Choroid plexus epithelial cell (primary cell): ENCODE results near the gene SKAP2.

Experiments used
- DNase-seq: peaks from one replicate; pipeline ENCODE4 v3.0.0-alpha.2; 2010; ENCODE audit warnings: low read depth
- H3K4me3 ChIP-seq: 2 replicates; pipeline ENCODE4 v1.5.1; 2011; ENCODE audit warnings: low read depth, mild to moderate bottlenecking, control low read depth, low read length, moderate library complexity
- TF ChIP-seq, protein P1 (sequence below): conservative IDR thresholded peaks from 2 replicates; pipeline ENCODE4 v1.5.1; 2011; ENCODE audit warnings: low read depth, mild to moderate bottlenecking, control low read depth, inconsistent platforms, low read length, moderate library complexity

The SKAP2 gene

DNA sequence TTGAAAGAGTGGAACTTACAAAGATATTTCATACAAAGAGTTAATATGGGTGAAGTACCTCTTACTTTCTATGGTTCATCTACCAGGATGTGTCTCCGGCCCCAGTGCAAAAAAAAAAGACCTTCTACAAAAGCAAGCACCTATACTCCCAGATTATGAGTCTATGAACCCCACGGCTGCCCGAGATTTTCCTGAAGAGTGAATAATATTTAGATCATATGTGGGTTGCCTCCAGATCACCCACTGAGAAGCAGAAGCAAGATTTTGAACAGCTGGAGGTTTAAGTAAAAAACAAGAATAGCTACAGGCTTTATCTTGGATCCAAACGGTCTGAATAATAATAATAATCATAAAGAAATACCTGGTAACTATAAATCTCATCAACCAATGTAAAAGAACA is 207.7 kb downstream of the SKAP2 start:
- no peak overlapping the region for H3K4me3 ChIP-seq

DNA sequence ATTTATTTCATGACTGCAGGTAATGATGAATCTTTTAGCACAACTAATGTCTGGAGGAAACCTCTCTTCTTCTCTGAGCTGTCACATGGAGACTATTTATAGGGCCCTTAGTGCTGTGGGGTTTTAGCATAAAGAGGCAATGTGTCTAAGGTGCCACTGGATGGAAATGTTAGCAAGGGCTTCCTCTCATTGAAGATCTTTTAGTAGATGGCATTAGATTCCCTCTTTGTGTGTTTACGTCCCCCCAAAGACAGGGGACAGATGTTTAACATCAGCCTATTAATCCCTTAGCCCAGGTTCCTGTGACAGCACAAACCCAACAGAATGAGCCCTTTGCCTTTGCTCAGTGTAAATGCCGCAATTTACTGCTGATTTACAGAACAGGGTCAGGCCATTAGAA is 208.6 kb downstream of the SKAP2 start:
- DNase-seq: no peak
- TF ChIP-seq, protein P1, sequence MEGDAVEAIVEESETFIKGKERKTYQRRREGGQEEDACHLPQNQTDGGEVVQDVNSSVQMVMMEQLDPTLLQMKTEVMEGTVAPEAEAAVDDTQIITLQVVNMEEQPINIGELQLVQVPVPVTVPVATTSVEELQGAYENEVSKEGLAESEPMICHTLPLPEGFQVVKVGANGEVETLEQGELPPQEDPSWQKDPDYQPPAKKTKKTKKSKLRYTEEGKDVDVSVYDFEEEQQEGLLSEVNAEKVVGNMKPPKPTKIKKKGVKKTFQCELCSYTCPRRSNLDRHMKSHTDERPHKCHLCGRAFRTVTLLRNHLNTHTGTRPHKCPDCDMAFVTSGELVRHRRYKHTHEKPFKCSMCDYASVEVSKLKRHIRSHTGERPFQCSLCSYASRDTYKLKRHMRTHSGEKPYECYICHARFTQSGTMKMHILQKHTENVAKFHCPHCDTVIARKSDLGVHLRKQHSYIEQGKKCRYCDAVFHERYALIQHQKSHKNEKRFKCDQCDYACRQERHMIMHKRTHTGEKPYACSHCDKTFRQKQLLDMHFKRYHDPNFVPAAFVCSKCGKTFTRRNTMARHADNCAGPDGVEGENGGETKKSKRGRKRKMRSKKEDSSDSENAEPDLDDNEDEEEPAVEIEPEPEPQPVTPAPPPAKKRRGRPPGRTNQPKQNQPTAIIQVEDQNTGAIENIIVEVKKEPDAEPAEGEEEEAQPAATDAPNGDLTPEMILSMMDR: no peak
- H3K4me3 ChIP-seq: no peak overlapping the region

More for the DNA sequence above, 207.7 kb downstream of the SKAP2 start:
- DNase-seq: no peak
- TF ChIP-seq, protein P1: no peak

DNA sequence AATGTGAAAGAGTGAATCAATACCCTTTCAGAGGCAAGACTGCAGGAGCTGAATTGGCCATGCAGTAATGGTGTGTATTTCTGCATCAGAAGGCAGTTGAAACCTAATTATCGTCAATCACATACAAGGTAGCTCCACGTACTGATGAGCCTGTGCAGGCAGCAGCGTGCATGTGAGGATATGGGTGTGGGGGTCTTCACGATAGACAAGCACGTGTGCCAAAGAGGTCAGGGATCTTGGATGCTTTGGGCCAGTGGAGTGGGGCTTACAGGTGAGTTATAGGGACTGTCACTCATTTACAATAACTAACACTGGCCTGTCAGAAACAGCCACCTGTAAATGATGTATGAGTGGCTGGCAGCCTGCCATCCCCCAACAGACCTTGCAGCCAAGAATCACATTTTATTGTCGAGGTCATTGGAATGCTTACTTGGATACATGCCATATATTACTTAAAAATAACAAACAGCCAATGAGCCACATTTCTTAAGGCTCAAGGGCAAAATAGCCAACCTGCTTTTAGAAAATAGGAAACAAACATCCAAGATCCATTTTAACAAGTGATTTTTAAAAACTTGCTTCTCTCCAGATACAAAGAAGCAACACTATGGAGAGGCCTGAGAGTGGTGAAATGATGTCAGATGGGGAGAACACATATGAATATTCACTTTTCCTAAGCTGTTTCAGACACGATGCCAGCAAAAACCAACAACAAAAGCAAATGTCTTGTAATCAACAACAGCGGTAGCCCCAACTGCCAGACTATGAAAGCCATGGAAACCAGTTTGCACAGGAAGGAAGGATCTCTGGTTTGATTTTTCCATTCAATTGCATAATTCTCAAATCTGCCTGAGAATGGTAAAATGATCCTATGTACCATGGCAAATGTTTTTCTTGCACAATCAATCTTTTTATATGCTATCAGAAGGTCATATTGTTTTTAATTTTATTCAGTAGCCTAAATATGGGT is 210.7 kb downstream of the SKAP2 start:
- TF ChIP-seq, protein P1: no peak
- DNase-seq: peak; percentile 20
- H3K4me3 ChIP-seq: no peak overlapping the region

DNA sequence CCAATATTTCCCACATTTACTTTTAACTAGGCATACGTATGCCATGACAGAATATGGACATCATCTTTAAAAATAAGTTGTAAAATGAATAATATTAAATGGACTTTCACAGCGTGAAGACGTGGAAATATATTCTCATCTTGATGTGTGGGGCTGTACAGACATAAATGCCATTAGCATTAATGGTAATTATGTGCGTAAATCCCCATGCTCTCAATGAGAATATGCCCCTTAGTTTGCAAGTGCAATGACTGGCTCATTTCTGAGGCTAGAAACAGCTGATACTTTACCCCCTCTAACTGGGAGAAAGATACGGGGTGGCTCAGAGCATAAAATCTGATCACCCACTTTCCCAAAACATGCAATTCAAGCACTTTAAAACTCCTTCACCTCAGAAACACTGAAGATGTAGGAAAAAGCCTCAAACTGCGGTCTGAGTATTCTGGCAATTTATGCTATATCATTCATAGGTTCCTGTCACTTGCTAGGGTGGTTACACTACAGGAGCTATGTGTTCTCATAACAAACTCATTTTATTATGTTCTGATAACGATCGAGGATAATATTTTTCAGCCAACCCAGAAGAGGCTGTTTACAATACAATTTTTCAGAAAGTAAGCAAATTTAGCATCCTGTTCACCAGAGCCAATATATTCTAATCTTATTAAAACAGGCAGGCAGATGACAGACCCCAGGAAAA is 211.8 kb downstream of the SKAP2 start:
- no peak overlapping the region for H3K4me3 ChIP-seq
- no peak for DNase-seq
- TF ChIP-seq, protein P1: no peak

DNA sequence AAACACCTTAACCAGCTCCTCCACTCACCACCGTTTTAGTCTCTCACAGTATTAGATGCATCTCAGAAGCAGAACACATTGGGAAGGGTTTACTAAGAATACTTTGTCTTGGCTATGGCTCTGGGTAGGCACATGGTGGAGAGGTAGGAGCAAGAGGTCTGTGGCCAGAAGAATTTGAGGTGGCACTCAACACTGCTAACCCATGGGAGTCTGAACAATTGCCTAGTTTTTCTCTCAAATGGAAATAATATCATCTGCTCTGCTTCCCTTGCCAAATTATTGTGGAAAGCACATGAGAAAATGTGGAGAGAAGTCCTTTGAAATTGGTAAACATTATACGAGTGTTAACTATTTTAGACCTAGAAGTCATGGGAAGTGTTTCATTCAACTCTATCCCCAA is 214.3 kb downstream of the SKAP2 start:
- TF ChIP-seq, protein P1: no peak
- DNase-seq: no peak
- H3K4me3 ChIP-seq: no peak overlapping the region

DNA sequence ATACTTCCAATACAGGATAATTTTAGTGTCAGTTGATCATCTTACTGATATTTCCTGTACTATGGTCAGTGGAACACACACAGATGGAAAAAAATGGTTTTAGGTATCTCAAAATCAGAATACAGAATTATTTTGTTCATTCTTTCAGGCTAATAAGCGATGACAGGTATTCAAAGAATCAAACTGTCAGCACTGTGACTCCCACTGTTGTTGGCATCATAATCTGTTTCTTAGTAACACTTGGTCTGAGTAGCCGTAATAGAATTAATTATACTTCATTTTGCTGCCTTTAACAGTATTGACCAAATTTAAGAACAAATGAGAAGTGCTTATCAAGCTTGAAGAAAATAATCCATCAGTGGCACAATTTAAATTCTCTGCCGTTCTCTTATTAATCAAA is 215.0 kb downstream of the SKAP2 start:
- TF ChIP-seq, protein P1: no peak
- no peak overlapping the region for H3K4me3 ChIP-seq
- no peak for DNase-seq
